MG63 (cell line): ENCODE data around the gene RRP1. TPM values are rescaled to one million over a fixed set of nuclear protein-coding genes. Genes with fewer than 3 reads are reported as not detected.

Experiments used
- DNase-seq: peaks from one replicate; pipeline ENCODE4 v3.0.0-alpha.2; 2020
- H3K27me3 ChIP-seq: fragments of 250-450 bp; sonication (Bioruptor Pico); 2 replicates; pipeline ENCODE4 v1.5.1; 2020; ENCODE audit warnings: mild to moderate bottlenecking, moderate library complexity
- H3K36me3 ChIP-seq: fragments of 250-450 bp; sonication (Bioruptor Pico); 2 replicates; pipeline ENCODE4 v1.5.1; 2020; ENCODE audit warnings: mild to moderate bottlenecking, moderate library complexity
- H3K4me3 ChIP-seq: fragments of 250-450 bp; sonication (Bioruptor Pico); 2 replicates; pipeline ENCODE4 v1.5.1; 2020; ENCODE audit warnings: mild to moderate bottlenecking, moderate library complexity
- H3K9me3 ChIP-seq: fragments of 250-450 bp; sonication (Bioruptor Pico); 2 replicates; pipeline ENCODE4 v1.5.1; 2020; ENCODE audit warnings: mild to moderate bottlenecking, moderate library complexity
- total RNA-seq: library from RNA; depleted of rRNA; stranded (reverse); fragments of >200 nt; shearing (Covaris generic); gene quantifications from 2 replicates; pipeline ENCODE4 v1.2.3, GENCODE V29; 2014; ENCODE audit warnings: low replicate concordance

RRP1 gene
- total RNA-seq, 1 experiment from 2014 or later = 72.4 TPM

- no peak overlapping the region for H3K4me3 ChIP-seq
- no peak for DNase-seq
- H3K36me3 ChIP-seq = peaks cover 39% of the 10 kb centered on the region
- H3K9me3 ChIP-seq = no peaks in the 10 kb centered on the region
- no peaks in the 10 kb centered on the region for H3K27me3 ChIP-seq
These were observed 16.8 kb downstream of the RRP1 start for GRCh38 chr21:43806017-43806710.

- no peaks in the 10 kb centered on the region for H3K9me3 ChIP-seq
- H3K4me3 ChIP-seq = no peak overlapping the region
- H3K27me3 ChIP-seq = no peaks in the 10 kb centered on the region
- H3K36me3 ChIP-seq = peaks cover 18% of the 10 kb centered on the region
- DNase-seq = no peak
These were observed 19.0 kb downstream of the RRP1 start for GRCh38 chr21:43808367-43808766.

GRCh38 chr21:43808832-43809251, 19.5 kb downstream of the RRP1 start:
- peaks cover 16% of the 10 kb centered on the region for H3K36me3 ChIP-seq
- no peak overlapping the region for H3K4me3 ChIP-seq
- no peaks in the 10 kb centered on the region for H3K27me3 ChIP-seq
- H3K9me3 ChIP-seq = no peaks in the 10 kb centered on the region
- no peak for DNase-seq

- no peak for DNase-seq
- no peaks in the 10 kb centered on the region for H3K27me3 ChIP-seq
- H3K4me3 ChIP-seq = no peak overlapping the region
- H3K9me3 ChIP-seq = no peaks in the 10 kb centered on the region
- H3K36me3 ChIP-seq = peaks cover 11% of the 10 kb centered on the region
These were observed 20.0 kb downstream of the RRP1 start for GRCh38 chr21:43809346-43809799.

GRCh38 chr21:43809853-43810504, 20.6 kb downstream of the RRP1 start:
- no peak for DNase-seq
- Histone ChIP-seq H3K4me3 (no peak overlapping the region), H3K9me3 (no peaks in the 10 kb centered on the region), H3K36me3 (peaks cover 7% of the 10 kb centered on the region), H3K27me3 (no peaks in the 10 kb centered on the region)

- DNase-seq = peak; percentile 68
- Histone ChIP-seq H3K27me3 (no peaks in the 10 kb centered on the region), H3K4me3 (no peak overlapping the region), H3K9me3 (no peaks in the 10 kb centered on the region), H3K36me3 (peaks cover 7% of the 10 kb centered on the region)
These were observed 21.3 kb downstream of the RRP1 start for GRCh38 chr21:43810505-43811261.

- Histone ChIP-seq H3K36me3 (peaks cover 4% of the 10 kb centered on the region; the same call in 1 of the 2 replicates), H3K4me3 (no peak overlapping the region), H3K27me3 (no peaks in the 10 kb centered on the region), H3K9me3 (no peaks in the 10 kb centered on the region)
- no peak for DNase-seq
These were observed 22.1 kb downstream of the RRP1 start for GRCh38 chr21:43811262-43812105.

- no peaks in the 10 kb centered on the region for H3K9me3 ChIP-seq
- H3K4me3 ChIP-seq = no peak overlapping the region
- H3K36me3 ChIP-seq = no peaks in the 10 kb centered on the region
- H3K27me3 ChIP-seq = no peaks in the 10 kb centered on the region
- DNase-seq = no peak
These were observed 22.9 kb downstream of the RRP1 start for GRCh38 chr21:43812139-43812821.

GRCh38 chr21:43812957-43813655, 23.7 kb downstream of the RRP1 start:
- Histone ChIP-seq H3K36me3 (no peaks in the 10 kb centered on the region), H3K4me3 (no peak overlapping the region), H3K27me3 (no peaks in the 10 kb centered on the region), H3K9me3 (no peaks in the 10 kb centered on the region)
- DNase-seq = no peak

GRCh38 chr21:43813656-43813980, 24.2 kb downstream of the RRP1 start:
- H3K4me3 ChIP-seq = no peak overlapping the region
- H3K27me3 ChIP-seq = no peaks in the 10 kb centered on the region
- no peaks in the 10 kb centered on the region for H3K9me3 ChIP-seq
- no peaks in the 10 kb centered on the region for H3K36me3 ChIP-seq
- no peak for DNase-seq

- no peak for DNase-seq
These were observed 25.1 kb downstream of the RRP1 start for GRCh38 chr21:43814215-43815106.

GRCh38 chr21:43815107-43815613, 25.8 kb downstream of the RRP1 start:
- Histone ChIP-seq H3K4me3 (no peak overlapping the region), H3K36me3 (no peaks in the 10 kb centered on the region), H3K9me3 (no peaks in the 10 kb centered on the region), H3K27me3 (no peaks in the 10 kb centered on the region)
- no peak for DNase-seq

More at GRCh38 chr21:43814215-43815106, 25.1 kb downstream of the RRP1 start:
- Histone ChIP-seq H3K4me3 (no peak overlapping the region), H3K36me3 (no peaks in the 10 kb centered on the region), H3K27me3 (no peaks in the 10 kb centered on the region), H3K9me3 (no peaks in the 10 kb centered on the region)

GRCh38 chr21:43815991-43816390, 26.6 kb downstream of the RRP1 start:
- Histone ChIP-seq H3K4me3 (no peak overlapping the region), H3K9me3 (no peaks in the 10 kb centered on the region), H3K27me3 (no peaks in the 10 kb centered on the region), H3K36me3 (no peaks in the 10 kb centered on the region)
- DNase-seq = no peak

GRCh38 chr21:43816611-43817071, 27.3 kb downstream of the RRP1 start:
- no peak overlapping the region for H3K4me3 ChIP-seq

More at GRCh38 chr21:43816611-43817071, 27.3 kb downstream of the RRP1 start:
- no peak for DNase-seq
- Histone ChIP-seq H3K9me3 (no peaks in the 10 kb centered on the region), H3K36me3 (no peaks in the 10 kb centered on the region), H3K27me3 (no peaks in the 10 kb centered on the region)
